Activated naive CD4-positive, alpha-beta T cell treated with anti-CD3 and anti-CD28 coated beads, Interleukin-2, amount 50 U/mL, for 24 hours (primary cell): ENCODE data around the gene PTGIR.
A peak's percentile ranks its signal among the peaks of the same experiment; 100 is the strongest.

Experiments
- H3K27ac Mint-ChIP-seq: one replicate; pipeline ENCODE4 v1.8.0; 2021; ENCODE audit warnings: mild to moderate bottlenecking, mixed read lengths
- H3K27me3 Mint-ChIP-seq: one replicate; pipeline ENCODE4 v1.8.0; 2021; ENCODE audit warnings: mixed read lengths
- H3K36me3 Mint-ChIP-seq: one replicate; pipeline ENCODE4 v1.8.0; 2021; ENCODE audit warnings: mixed read lengths
- H3K4me1 Mint-ChIP-seq: one replicate; pipeline ENCODE4 v1.8.0; 2021; ENCODE audit warnings: mixed read lengths
- H3K4me3 Mint-ChIP-seq: one replicate; pipeline ENCODE4 v1.8.0; 2021; ENCODE audit warnings: mild to moderate bottlenecking, mixed read lengths
- H3K9me3 Mint-ChIP-seq: one replicate; pipeline ENCODE4 v1.8.0; 2021; ENCODE audit warnings: mixed read lengths

The PTGIR gene

GRCh38 chr19:46573679-46574498 lies 51.0 kb downstream of the PTGIR start:
- Mint-ChIP-seq H3K27ac (no peak overlapping the region), H3K4me1 (peaks cover 31% of the 10 kb centered on the region), H3K9me3 (no peaks in the 10 kb centered on the region), H3K36me3 (no peaks in the 10 kb centered on the region), H3K4me3 (peak overlapping the region; percentile 31), H3K27me3 (peaks cover 3% of the 10 kb centered on the region)

DNA sequence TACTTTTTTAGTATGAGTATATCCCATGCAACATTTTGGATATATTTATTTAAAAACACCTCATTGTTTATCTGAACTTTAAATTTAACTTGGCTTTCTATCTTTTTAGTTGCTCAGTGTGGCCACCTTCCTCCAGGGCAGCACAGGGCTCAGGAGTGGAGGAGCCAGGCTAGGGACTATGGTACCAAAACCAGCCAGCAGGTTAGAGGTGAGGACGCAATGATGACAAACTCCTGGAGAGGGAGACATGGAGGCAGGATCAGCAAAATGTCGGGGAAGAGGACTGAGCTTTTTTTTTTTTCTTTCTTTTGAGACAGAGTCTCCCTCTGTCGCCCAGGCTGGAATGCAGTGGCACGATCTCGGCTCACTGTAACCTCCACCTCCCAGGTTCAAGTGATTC lies 53.4 kb downstream of the PTGIR start:
- Mint-ChIP-seq H3K27ac (no peak overlapping the region), H3K9me3 (no peaks in the 10 kb centered on the region), H3K4me3 (no peak overlapping the region), H3K27me3 (peaks cover 3% of the 10 kb centered on the region), H3K4me1 (peaks cover 24% of the 10 kb centered on the region), H3K36me3 (no peaks in the 10 kb centered on the region)
